Measurements from ENCODE around the gene DUSP16. TPM values are rescaled to one million over a fixed set of nuclear protein-coding genes. Genes with fewer than 3 reads are reported as not detected.
"Not testable (repeated sequence)": the region's sequence is repeated elsewhere in the genome, so short reads cannot be mapped to it uniquely, and the experiment has no call there.

The DUSP16 gene
- total and polyA plus RNA-seq, 2 experiments from 2014 or later = 11.7 to 59.4 TPM

DNA sequence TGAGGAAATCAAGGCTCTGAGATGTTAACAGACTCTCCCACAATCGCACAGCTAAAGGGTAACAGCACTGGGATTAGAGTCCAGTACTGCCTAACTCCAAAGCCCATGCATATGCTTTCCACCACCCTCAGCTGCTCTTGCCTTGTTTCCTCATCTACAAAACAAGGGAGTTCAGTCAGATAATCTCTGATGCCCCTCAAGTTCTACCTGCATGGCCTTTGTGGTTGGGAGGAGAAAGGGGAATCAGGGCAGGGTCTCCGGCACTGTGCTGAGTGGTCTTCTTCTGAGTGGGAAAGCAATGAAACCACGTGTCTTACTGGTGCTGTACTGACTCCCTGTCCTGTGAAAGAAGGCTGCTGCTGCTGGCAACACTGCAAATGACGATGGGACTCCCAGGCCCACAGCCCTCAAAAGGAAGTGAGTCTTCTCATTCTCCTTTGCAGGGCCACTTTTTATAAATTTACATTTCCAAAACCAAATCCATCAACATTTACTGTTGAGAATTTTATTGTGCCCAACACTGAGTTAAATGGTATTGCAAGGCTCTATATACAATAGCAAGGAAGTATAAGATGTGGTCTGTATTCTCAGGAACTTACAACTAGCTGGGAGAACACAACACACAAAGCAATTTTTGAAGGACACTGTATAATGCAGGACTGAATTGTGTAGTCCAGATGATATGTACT lies 19.7 kb upstream of the DUSP16 start (continued):
- TF ChIP-seq, protein P1, sequence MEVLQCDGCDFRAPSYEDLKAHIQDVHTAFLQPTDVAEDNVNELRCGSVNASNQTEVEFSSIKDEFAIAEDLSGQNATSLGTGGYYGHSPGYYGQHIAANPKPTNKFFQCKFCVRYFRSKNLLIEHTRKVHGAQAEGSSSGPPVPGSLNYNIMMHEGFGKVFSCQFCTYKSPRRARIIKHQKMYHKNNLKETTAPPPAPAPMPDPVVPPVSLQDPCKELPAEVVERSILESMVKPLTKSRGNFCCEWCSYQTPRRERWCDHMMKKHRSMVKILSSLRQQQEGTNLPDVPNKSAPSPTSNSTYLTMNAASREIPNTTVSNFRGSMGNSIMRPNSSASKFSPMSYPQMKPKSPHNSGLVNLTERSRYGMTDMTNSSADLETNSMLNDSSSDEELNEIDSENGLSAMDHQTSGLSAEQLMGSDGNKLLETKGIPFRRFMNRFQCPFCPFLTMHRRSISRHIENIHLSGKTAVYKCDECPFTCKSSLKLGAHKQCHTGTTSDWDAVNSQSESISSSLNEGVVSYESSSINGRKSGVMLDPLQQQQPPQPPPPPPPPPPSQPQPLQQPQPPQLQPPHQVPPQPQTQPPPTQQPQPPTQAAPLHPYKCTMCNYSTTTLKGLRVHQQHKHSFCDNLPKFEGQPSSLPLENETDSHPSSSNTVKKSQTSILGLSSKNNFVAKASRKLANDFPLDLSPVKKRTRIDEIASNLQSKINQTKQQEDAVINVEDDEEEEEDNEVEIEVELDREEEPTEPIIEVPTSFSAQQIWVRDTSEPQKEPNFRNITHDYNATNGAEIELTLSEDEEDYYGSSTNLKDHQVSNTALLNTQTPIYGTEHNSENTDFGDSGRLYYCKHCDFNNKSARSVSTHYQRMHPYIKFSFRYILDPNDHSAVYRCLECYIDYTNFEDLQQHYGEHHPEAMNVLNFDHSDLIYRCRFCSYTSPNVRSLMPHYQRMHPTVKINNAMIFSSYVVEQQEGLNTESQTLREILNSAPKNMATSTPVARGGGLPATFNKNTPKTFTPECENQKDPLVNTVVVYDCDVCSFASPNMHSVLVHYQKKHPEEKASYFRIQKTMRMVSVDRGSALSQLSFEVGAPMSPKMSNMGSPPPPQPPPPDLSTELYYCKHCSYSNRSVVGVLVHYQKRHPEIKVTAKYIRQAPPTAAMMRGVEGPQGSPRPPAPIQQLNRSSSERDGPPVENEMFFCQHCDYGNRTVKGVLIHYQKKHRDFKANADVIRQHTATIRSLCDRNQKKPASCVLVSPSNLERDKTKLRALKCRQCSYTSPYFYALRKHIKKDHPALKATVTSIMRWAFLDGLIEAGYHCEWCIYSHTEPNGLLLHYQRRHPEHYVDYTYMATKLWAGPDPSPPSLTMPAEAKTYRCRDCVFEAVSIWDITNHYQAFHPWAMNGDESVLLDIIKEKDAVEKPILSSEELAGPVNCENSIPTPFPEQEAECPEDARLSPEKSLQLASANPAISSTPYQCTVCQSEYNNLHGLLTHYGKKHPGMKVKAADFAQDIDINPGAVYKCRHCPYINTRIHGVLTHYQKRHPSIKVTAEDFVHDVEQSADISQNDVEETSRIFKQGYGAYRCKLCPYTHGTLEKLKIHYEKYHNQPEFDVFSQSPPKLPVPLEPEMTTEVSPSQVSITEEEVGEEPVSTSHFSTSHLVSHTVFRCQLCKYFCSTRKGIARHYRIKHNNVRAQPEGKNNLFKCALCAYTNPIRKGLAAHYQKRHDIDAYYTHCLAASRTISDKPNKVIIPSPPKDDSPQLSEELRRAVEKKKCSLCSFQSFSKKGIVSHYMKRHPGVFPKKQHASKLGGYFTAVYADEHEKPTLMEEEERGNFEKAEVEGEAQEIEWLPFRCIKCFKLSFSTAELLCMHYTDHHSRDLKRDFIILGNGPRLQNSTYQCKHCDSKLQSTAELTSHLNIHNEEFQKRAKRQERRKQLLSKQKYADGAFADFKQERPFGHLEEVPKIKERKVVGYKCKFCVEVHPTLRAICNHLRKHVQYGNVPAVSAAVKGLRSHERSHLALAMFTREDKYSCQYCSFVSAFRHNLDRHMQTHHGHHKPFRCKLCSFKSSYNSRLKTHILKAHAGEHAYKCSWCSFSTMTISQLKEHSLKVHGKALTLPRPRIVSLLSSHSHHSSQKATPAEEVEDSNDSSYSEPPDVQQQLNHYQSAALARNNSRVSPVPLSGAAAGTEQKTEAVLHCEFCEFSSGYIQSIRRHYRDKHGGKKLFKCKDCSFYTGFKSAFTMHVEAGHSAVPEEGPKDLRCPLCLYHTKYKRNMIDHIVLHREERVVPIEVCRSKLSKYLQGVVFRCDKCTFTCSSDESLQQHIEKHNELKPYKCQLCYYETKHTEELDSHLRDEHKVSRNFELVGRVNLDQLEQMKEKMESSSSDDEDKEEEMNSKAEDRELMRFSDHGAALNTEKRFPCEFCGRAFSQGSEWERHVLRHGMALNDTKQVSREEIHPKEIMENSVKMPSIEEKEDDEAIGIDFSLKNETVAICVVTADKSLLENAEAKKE (CRISPR knock-in tag; IDR thresholded peaks at IDR 0.05) = no peak

DNA sequence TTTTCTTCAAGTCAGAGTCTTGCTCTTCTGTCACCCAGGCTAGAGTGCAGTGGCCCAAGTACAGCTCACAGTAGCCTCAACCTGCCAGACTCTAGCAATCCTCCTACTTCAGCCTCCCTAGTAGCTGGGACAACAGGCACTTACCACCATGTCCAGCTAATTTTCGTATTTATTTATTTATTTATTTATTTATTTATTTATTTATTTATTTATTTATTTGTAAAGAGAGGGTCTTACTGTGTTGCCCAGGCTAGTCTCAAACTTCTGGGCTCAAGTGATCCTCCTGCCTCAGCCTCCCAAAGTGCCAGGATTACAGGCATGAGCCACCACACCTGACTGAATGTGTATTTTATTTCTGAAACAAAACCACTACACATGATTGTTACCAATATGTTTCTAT lies 18.1 kb upstream of the DUSP16 start:
- H3K4me3 ChIP-seq; H3K79me2 ChIP-seq (replicated peaks; ENCODE audit: insufficient read depth); H3K4me1 ChIP-seq (ENCODE audit: insufficient read depth); H3K27me3 Mint-ChIP-seq (ENCODE audit: insufficient read depth, low read depth, poor library complexity); H3K36me3 Mint-ChIP-seq (ENCODE audit: low read depth); H3K9me2 ChIP-seq (ENCODE audit: insufficient read depth); H3K27ac Mint-ChIP-seq; H3F3A ChIP-seq (replicated peaks; ENCODE audit: low read depth); H3K4me3 Mint-ChIP-seq; H3K9me3 Mint-ChIP-seq; H4K20me1 ChIP-seq (replicated peaks; ENCODE audit: insufficient read depth); H2AFZ ChIP-seq; H3K27ac ChIP-seq (ENCODE audit: low read depth); H3K27me3 ChIP-seq (ENCODE audit: insufficient read depth); H3K36me3 ChIP-seq (ENCODE audit: insufficient read depth); ATAC-seq; DNase-seq (ENCODE audit: low spot score); H3K4me2 ChIP-seq: not testable (repeated sequence)
- peaks cover 11% of the 10 kb centered on the region for H3K4me1 Mint-ChIP-seq

DNA sequence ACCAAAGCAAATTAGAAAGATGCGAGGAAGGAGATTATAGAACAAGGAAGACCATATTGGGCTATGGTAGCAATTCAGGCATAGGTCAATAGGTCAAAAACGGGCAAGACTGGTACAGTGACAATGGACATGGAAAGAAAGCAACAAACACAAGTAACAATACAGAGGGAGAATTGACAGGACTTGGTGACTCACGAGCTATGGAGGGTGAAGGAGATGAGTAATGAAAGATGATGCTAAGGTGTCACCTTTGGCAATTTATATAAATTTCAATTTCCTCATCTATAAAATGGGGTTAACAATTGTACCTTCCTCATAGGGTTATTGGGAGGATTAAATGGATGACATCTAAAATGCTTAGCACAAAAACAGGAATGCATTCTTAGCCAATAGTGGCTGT lies 15.1 kb upstream of the DUSP16 start:
- Mint-ChIP-seq H3K27me3 (ENCODE audit: insufficient read depth, low read depth, poor library complexity) (no peaks in the 10 kb centered on the region), H3K4me1 (no peaks in the 10 kb centered on the region; the same call in 2 of the 3 replicates), H3K36me3 (ENCODE audit: low read depth) (no peaks in the 10 kb centered on the region), H3K4me3 (no peak overlapping the region), H3K9me3 (no peaks in the 10 kb centered on the region), H3K27ac (no peak overlapping the region)
- H3F3A ChIP-seq (replicated peaks; ENCODE audit: low read depth) = no peaks in the 10 kb centered on the region
- H3K27ac ChIP-seq (ENCODE audit: low read depth) = no peak overlapping the region
- DNase-seq (ENCODE audit: low spot score) (no peak), ATAC-seq (no peak)
- no peaks in the 10 kb centered on the region for H3K4me1 ChIP-seq (ENCODE audit: insufficient read depth)
- no peak overlapping the region for H3K4me2 ChIP-seq
- no peaks in the 10 kb centered on the region; the same call in 1 of the 2 replicates for H3K9me2 ChIP-seq (ENCODE audit: insufficient read depth)
- no peak overlapping the region for H2AFZ ChIP-seq
- H3K79me2 ChIP-seq (replicated peaks; ENCODE audit: insufficient read depth) = no peaks in the 10 kb centered on the region
- no peaks in the 10 kb centered on the region for H3K27me3 ChIP-seq (ENCODE audit: insufficient read depth)
- H4K20me1 ChIP-seq (replicated peaks; ENCODE audit: insufficient read depth) = no peaks in the 10 kb centered on the region
- H3K36me3 ChIP-seq (ENCODE audit: insufficient read depth) = no peaks in the 10 kb centered on the region
- H3K4me3 ChIP-seq = no peak overlapping the region
- TF ChIP-seq NANOG (IDR thresholded peaks at IDR 0.05; ENCODE audit: borderline replicate concordance) = no peak
- TF ChIP-seq, protein P2, sequence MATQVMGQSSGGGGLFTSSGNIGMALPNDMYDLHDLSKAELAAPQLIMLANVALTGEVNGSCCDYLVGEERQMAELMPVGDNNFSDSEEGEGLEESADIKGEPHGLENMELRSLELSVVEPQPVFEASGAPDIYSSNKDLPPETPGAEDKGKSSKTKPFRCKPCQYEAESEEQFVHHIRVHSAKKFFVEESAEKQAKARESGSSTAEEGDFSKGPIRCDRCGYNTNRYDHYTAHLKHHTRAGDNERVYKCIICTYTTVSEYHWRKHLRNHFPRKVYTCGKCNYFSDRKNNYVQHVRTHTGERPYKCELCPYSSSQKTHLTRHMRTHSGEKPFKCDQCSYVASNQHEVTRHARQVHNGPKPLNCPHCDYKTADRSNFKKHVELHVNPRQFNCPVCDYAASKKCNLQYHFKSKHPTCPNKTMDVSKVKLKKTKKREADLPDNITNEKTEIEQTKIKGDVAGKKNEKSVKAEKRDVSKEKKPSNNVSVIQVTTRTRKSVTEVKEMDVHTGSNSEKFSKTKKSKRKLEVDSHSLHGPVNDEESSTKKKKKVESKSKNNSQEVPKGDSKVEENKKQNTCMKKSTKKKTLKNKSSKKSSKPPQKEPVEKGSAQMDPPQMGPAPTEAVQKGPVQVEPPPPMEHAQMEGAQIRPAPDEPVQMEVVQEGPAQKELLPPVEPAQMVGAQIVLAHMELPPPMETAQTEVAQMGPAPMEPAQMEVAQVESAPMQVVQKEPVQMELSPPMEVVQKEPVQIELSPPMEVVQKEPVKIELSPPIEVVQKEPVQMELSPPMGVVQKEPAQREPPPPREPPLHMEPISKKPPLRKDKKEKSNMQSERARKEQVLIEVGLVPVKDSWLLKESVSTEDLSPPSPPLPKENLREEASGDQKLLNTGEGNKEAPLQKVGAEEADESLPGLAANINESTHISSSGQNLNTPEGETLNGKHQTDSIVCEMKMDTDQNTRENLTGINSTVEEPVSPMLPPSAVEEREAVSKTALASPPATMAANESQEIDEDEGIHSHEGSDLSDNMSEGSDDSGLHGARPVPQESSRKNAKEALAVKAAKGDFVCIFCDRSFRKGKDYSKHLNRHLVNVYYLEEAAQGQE (IDR thresholded peaks at IDR 0.05; ENCODE audit: unreplicated experiment) = no peak
- no peak for TF ChIP-seq CREB1 (CRISPR knock-in tag; IDR thresholded peaks at IDR 0.05; ENCODE audit: low read depth)
- TF ChIP-seq EZH2phosphoT487 (IDR thresholded peaks at IDR 0.05; ENCODE audit: unreplicated experiment) = no peak
- TF ChIP-seq POLR2AphosphoS5 (IDR thresholded peaks at IDR 0.05; ENCODE audit: low read depth) = no peak
- TF ChIP-seq ZNF331 (CRISPR knock-in tag; IDR thresholded peaks at IDR 0.05; ENCODE audit: low read depth) = no peak
- no peak for TF ChIP-seq ZNF114 (CRISPR knock-in tag; IDR thresholded peaks at IDR 0.05)

Data from GM23338 (cell line).